Sciatic nerve (tissue), 1 donor: ENCODE data around the gene TSPAN9. TPM values are rescaled to one million over a fixed set of nuclear protein-coding genes. Genes with fewer than 3 reads are reported as not detected.

Experiments used
- total RNA-seq: library from RNA; stranded (reverse); fragmentation: NEBNext Ultra II Directional; extraction: Animal tissue kit (Norgen Biotek cat#: 25700); gene quantifications from one replicate; pipeline ENCODE4 v1.2.1, GENCODE V29; 2021
- donor health status: DM: no; HTN: no; CAD: no.

Gene TSPAN9
- total RNA-seq, 1 donor from 2014 or later: 37.5 TPM

Other genes with a start within 250 kb of the TSPAN9 start
- 73.4 TPM for gene NRIP2, start 242.3 kb upstream of the TSPAN9 start, total RNA-seq
- gene TEX52, start 220.3 kb upstream of the TSPAN9 start, total RNA-seq: not detected
- gene FOXM1, start 200.2 kb upstream of the TSPAN9 start, total RNA-seq: 0.18 TPM
- 14.9 TPM for gene RHNO1, start 200.2 kb upstream of the TSPAN9 start, total RNA-seq
- gene TULP3, start 186.5 kb upstream of the TSPAN9 start, total RNA-seq: 38.8 TPM
- gene TEAD4, start 118.0 kb upstream of the TSPAN9 start, total RNA-seq: 30.1 TPM